Urinary bladder (tissue), 2 donors: ENCODE measurements around the gene FBXO28. TPM values are rescaled to one million over a fixed set of nuclear protein-coding genes. Genes with fewer than 3 reads are reported as not detected.

Source experiments
- polyA plus RNA-seq: library from polyadenylated mRNA; stranded (reverse); fragments of 200-250 nt; gene quantifications from one replicate; pipeline ENCODE4 v1.2.3, GENCODE V29; 2013
- small RNA-seq: library from RNA; depleted of rRNA; stranded (forward); fragments of <200 nt; gene quantifications from one replicate; pipeline ENCODE3, GENCODE V24; 2014
- total RNA-seq: library from RNA; depleted of rRNA; stranded (reverse); fragments of >200 nt; gene quantifications from one replicate; pipeline ENCODE4 v1.2.3, GENCODE V29; 2014
- donor health status: healthy.

FBXO28 gene
- total and polyA plus RNA-seq, 2 donors: 14.6 to 54.4 TPM

Small RNAs within 50 kb of the gene (small RNA-seq; reads per million reads assigned to genes)
- gene AC092809.3 (not detected), gene RF00139 (not detected), gene RN7SKP49 (not detected)

Other genes starting within 250 kb of the FBXO28 start
- 95.5 TPM for gene DEGS1, start 69.1 kb downstream of the FBXO28 start, total RNA-seq
- 91.9 TPM for gene DEGS1, start 69.1 kb downstream of the FBXO28 start, polyA plus RNA-seq
- gene NVL, start 216.1 kb downstream of the FBXO28 start, total RNA-seq: 54.0 TPM
- 14.8 TPM for gene NVL, start 216.1 kb downstream of the FBXO28 start, polyA plus RNA-seq
- gene CNIH4, start 242.8 kb downstream of the FBXO28 start, total RNA-seq: 56.4 TPM
- 59.1 TPM for gene CNIH4, start 242.8 kb downstream of the FBXO28 start, polyA plus RNA-seq